Activated T-cell treated with anti-CD3 and anti-CD28 coated beads for 24 hours (primary cell): ENCODE results near the gene ERFL.
"Not testable (repeated sequence)": the region's sequence is repeated elsewhere in the genome, so short reads cannot be mapped to it uniquely, and the experiment has no call there.

ENCODE experiments used
- DNase-seq: peaks from one replicate; pipeline ENCODE4 v3.0.0-alpha.2; 2020; ENCODE audit warnings: low read depth

Gene ERFL

GRCh38 chr19:41941410-41942202 lies 13.4 kb upstream of the ERFL start:
- DNase-seq: no peak

- no peak for DNase-seq
Observed at GRCh38 chr19:41940731-41941409, 12.6 kb upstream of the ERFL start.

- no peak for DNase-seq
Observed at GRCh38 chr19:41939861-41940730, 11.8 kb upstream of the ERFL start.

- DNase-seq: not testable (repeated sequence)
Observed at GRCh38 chr19:41939209-41939608, 11.0 kb upstream of the ERFL start.

GRCh38 chr19:41937525-41938468 lies 9.5 kb upstream of the ERFL start:
- DNase-seq: no peak

GRCh38 chr19:41936961-41937360 lies 8.7 kb upstream of the ERFL start:
- no peak for DNase-seq

GRCh38 chr19:41936416-41936850 lies 8.2 kb upstream of the ERFL start:
- no peak for DNase-seq

GRCh38 chr19:41935760-41936415 lies 7.6 kb upstream of the ERFL start:
- no peak for DNase-seq

GRCh38 chr19:41934849-41935374 lies 6.7 kb upstream of the ERFL start:
- peak; percentile 69 for DNase-seq

- no peak for DNase-seq
Observed at GRCh38 chr19:41933693-41934426, 5.6 kb upstream of the ERFL start.

- DNase-seq: no peak
Observed at GRCh38 chr19:41932720-41933332, 4.6 kb upstream of the ERFL start.

- DNase-seq: no peak
Observed at GRCh38 chr19:41932259-41932719, 4.0 kb upstream of the ERFL start.

GRCh38 chr19:41930926-41931592 lies 2.8 kb upstream of the ERFL start:
- no peak for DNase-seq

- DNase-seq: no peak
Observed at GRCh38 chr19:41930322-41930722, 2.1 kb upstream of the ERFL start.

- DNase-seq: no peak
Observed at GRCh38 chr19:41929536-41930071, 1.4 kb upstream of the ERFL start.

- no peak for DNase-seq
Observed at GRCh38 chr19:41928754-41929535, 696 bp upstream of the ERFL start.

GRCh38 chr19:41927497-41928192 lies 604 bp downstream of the ERFL start:
- DNase-seq: no peak
